WTC11 (cell line): Measurements from ENCODE around the gene LARGE1. TPM values are rescaled to one million over a fixed set of nuclear protein-coding genes. Genes with fewer than 3 reads are reported as not detected.

Experiments used
- ATAC-seq: fragments of 200-7000 bp; cut with Tn5 transposase; 2 replicates; pipeline ENCODE4 v1.10.0; 2021; ENCODE audit warnings: mild to moderate bottlenecking, moderate library complexity
- CTCF ChIA-PET: fragments of 300-600 bp; sonication (Branson Sonifier 250); formaldehyde crosslinking; loops from one replicate; lab custom pipeline; 2021; ENCODE audit warnings: antibody characterized with exemption; lab: Charles Lee
- POLR2A ChIA-PET: fragments of 350-600 bp; sonication (Branson Sonifier 250); formaldehyde crosslinking; loops from one replicate; lab custom pipeline; 2021; ENCODE audit warnings: antibody characterized with exemption; lab: Charles Lee
- DNase-seq: peaks from one replicate; pipeline ENCODE4 v3.0.0; 2021; ENCODE audit warnings: low spot score
- H3K27ac Mint-ChIP-seq: 2 replicates; pipeline ENCODE4 v1.8.0; 2021; ENCODE audit warnings: mixed read lengths
- H3K27me3 Mint-ChIP-seq: 2 replicates; pipeline ENCODE4 v1.8.0; 2021; ENCODE audit warnings: low read depth, mild to moderate bottlenecking, moderate library complexity, mixed read lengths
- H3K36me3 Mint-ChIP-seq: 2 replicates; pipeline ENCODE4 v1.8.0; 2021; ENCODE audit warnings: mixed read lengths
- H3K4me1 Mint-ChIP-seq: 2 replicates; pipeline ENCODE4 v1.8.0; 2022; ENCODE audit warnings: mixed read lengths
- H3K4me3 Mint-ChIP-seq: 2 replicates; pipeline ENCODE4 v1.8.0; 2021; ENCODE audit warnings: mild to moderate bottlenecking, moderate library complexity, mixed read lengths
- H3K9me3 Mint-ChIP-seq: 2 replicates; pipeline ENCODE4 v1.8.0; 2021; ENCODE audit warnings: mixed read lengths
- ATF6 ChIP-seq: sonication (generic); formaldehyde crosslinking; IDR thresholded peaks from 2 replicates; pipeline ENCODE4 v1.8.1; 2023; ENCODE audit warnings: mild to moderate bottlenecking, missing genetic modification reagents
- CTCF ChIP-seq: fragments of 200-600 bp; IDR thresholded peaks from 2 replicates; pipeline ENCODE4 v1.8.0; 2022; ENCODE audit warnings: antibody characterized with exemption
- ELF4 ChIP-seq: sonication (generic); formaldehyde crosslinking; IDR thresholded peaks from 2 replicates; pipeline ENCODE4 v1.8.1; 2022; ENCODE audit warnings: low read depth, mild to moderate bottlenecking, moderate library complexity, missing genetic modification reagents
- EMX1 ChIP-seq: fragments of 250-450 bp; sonication (Bioruptor Pico); IDR thresholded peaks from 2 replicates; pipeline ENCODE4 v1.8.0; 2021; ENCODE audit warnings: mild to moderate bottlenecking
- FOXP4 ChIP-seq: sonication (generic); formaldehyde crosslinking; IDR thresholded peaks from 2 replicates; pipeline ENCODE4 v1.8.0; 2022; ENCODE audit warnings: mild to moderate bottlenecking, missing genetic modification reagents
- GABPB1 ChIP-seq: sonication (generic); formaldehyde crosslinking; IDR thresholded peaks from 2 replicates; pipeline ENCODE4 v1.8.1; 2023; ENCODE audit warnings: mild to moderate bottlenecking, missing genetic modification reagents
- JAZF1 ChIP-seq: fragments of 250-450 bp; sonication (Bioruptor Pico); IDR thresholded peaks from 2 replicates; pipeline ENCODE4 v1.9.0; 2021; ENCODE audit warnings: moderate library complexity, mild to moderate bottlenecking, inconsistent platforms
- NFE2L1 ChIP-seq: sonication (generic); formaldehyde crosslinking; IDR thresholded peaks from 2 replicates; pipeline ENCODE4 v1.8.1; 2023; ENCODE audit warnings: missing genetic modification reagents
- NR2C2 ChIP-seq: sonication (generic); formaldehyde crosslinking; IDR thresholded peaks from 2 replicates; pipeline ENCODE4 v1.8.0; 2022; ENCODE audit warnings: mild to moderate bottlenecking, missing genetic modification reagents
- RELA ChIP-seq: sonication (generic); formaldehyde crosslinking; IDR thresholded peaks from 2 replicates; pipeline ENCODE4 v1.8.1; 2022; ENCODE audit warnings: missing genetic modification reagents, mild to moderate bottlenecking, borderline replicate concordance
- ZNF138 ChIP-seq: sonication (generic); formaldehyde crosslinking; conservative IDR thresholded peaks from 2 replicates; pipeline ENCODE4 v1.8.1; 2022; ENCODE audit warnings: mild to moderate bottlenecking, moderate library complexity, missing genetic modification reagents
- ZSCAN18 ChIP-seq: fragments of 250-450 bp; sonication (Bioruptor Pico); IDR thresholded peaks from 2 replicates; pipeline ENCODE4 v2.1.2; 2022; ENCODE audit warnings: mild to moderate bottlenecking, moderate library complexity
- total RNA-seq: library from RNA; stranded (reverse); gene quantifications from 3 replicates; pipeline ENCODE4 v1.2.3, GENCODE V29; 2021
- TF ChIP-seq, protein P1 (sequence below): sonication (generic); formaldehyde crosslinking; conservative IDR thresholded peaks from 2 replicates; pipeline ENCODE4 v1.8.1; 2023; ENCODE audit warnings: mild to moderate bottlenecking, low read depth, missing genetic modification reagents, moderate library complexity
- TF ChIP-seq, protein P2 (sequence below): sonication (generic); formaldehyde crosslinking; IDR thresholded peaks from 2 replicates; pipeline ENCODE4 v1.8.1; 2022; ENCODE audit warnings: low read depth, missing genetic modification reagents, borderline replicate concordance
- TF ChIP-seq, protein P3 (sequence below): fragments of 250-450 bp; sonication (Bioruptor Pico); IDR thresholded peaks from 2 replicates; pipeline ENCODE4 v1.9.0; 2021; ENCODE audit warnings: moderate library complexity, mild to moderate bottlenecking, inconsistent platforms, borderline replicate concordance

LARGE1 gene
- total RNA-seq, 1 experiment from 2014 or later, result 72.6 TPM

GRCh38 chr22:33917744-33918406 is 2.4 kb downstream of the LARGE1 start:
- H3K27me3 Mint-ChIP-seq, result peaks cover 8% of the 10 kb centered on the region
- TF ChIP-seq CTCF (no peak), JAZF1 (CRISPR knock-in tag) (no peak), FOXP4 (CRISPR knock-in tag) (no peak), EMX1 (CRISPR knock-in tag) (no peak), ZNF138 (CRISPR knock-in tag) (no peak), NR2C2 (CRISPR knock-in tag) (no peak), NFE2L1 (CRISPR knock-in tag) (no peak), GABPB1 (CRISPR knock-in tag) (no peak), ELF4 (CRISPR knock-in tag) (no peak), RELA (CRISPR knock-in tag) (no peak), ATF6 (CRISPR knock-in tag) (no peak), ZSCAN18 (CRISPR knock-in tag) (no peak)
- TF ChIP-seq, protein P1, sequence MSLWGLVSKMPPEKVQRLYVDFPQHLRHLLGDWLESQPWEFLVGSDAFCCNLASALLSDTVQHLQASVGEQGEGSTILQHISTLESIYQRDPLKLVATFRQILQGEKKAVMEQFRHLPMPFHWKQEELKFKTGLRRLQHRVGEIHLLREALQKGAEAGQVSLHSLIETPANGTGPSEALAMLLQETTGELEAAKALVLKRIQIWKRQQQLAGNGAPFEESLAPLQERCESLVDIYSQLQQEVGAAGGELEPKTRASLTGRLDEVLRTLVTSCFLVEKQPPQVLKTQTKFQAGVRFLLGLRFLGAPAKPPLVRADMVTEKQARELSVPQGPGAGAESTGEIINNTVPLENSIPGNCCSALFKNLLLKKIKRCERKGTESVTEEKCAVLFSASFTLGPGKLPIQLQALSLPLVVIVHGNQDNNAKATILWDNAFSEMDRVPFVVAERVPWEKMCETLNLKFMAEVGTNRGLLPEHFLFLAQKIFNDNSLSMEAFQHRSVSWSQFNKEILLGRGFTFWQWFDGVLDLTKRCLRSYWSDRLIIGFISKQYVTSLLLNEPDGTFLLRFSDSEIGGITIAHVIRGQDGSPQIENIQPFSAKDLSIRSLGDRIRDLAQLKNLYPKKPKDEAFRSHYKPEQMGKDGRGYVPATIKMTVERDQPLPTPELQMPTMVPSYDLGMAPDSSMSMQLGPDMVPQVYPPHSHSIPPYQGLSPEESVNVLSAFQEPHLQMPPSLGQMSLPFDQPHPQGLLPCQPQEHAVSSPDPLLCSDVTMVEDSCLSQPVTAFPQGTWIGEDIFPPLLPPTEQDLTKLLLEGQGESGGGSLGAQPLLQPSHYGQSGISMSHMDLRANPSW (CRISPR knock-in tag), result no peak
- TF ChIP-seq, protein P2, sequence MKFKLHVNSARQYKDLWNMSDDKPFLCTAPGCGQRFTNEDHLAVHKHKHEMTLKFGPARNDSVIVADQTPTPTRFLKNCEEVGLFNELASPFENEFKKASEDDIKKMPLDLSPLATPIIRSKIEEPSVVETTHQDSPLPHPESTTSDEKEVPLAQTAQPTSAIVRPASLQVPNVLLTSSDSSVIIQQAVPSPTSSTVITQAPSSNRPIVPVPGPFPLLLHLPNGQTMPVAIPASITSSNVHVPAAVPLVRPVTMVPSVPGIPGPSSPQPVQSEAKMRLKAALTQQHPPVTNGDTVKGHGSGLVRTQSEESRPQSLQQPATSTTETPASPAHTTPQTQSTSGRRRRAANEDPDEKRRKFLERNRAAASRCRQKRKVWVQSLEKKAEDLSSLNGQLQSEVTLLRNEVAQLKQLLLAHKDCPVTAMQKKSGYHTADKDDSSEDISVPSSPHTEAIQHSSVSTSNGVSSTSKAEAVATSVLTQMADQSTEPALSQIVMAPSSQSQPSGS, result no peak
- TF ChIP-seq, protein P3, sequence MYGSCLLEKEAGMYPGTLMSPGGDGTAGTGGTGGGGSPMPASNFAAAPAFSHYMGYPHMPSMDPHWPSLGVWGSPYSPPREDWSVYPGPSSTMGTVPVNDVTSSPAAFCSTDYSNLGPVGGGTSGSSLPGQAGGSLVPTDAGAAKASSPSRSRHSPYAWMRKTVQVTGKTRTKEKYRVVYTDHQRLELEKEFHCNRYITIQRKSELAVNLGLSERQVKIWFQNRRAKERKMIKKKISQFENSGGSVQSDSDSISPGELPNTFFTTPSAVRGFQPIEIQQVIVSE (CRISPR knock-in tag), result no peak
- ATAC-seq, result 0 out of 2 replicates have a peak, but pooled peaks have one; percentile 2
- ChIA-PET POLR2A (interaction anchor here (1.1 kb wide), 1 partner anchor 67 kb away, joined by 3 read pairs; no protein-coding TSS in a partner anchor), CTCF (interaction anchor here (0.6 to 2.3 kb wide), 7 partner anchors 9 to 399 kb away, joined by 3 to 12 read pairs (median 4); no protein-coding TSS in a partner anchor)
- H3K9me3 Mint-ChIP-seq, result no peaks in the 10 kb centered on the region
- H3K4me3 Mint-ChIP-seq, result peak overlapping the region; percentile 80
- peaks cover 65% of the 10 kb centered on the region for H3K4me1 Mint-ChIP-seq
- DNase-seq, result peak; percentile 15
- H3K36me3 Mint-ChIP-seq, result no peaks in the 10 kb centered on the region; the same call in 1 of the 2 replicates
- 0 out of 2 replicates have a peak overlapping the region, but pooled peaks have one; percentile 44 for H3K27ac Mint-ChIP-seq
